ENCODE measurements around the gene ODAD4. TPM values are rescaled to one million over a fixed set of nuclear protein-coding genes. Genes with fewer than 3 reads are reported as not detected.

Gene ODAD4
- total RNA-seq, 1 donor from 2014 or later = 0.70 TPM

DNA sequence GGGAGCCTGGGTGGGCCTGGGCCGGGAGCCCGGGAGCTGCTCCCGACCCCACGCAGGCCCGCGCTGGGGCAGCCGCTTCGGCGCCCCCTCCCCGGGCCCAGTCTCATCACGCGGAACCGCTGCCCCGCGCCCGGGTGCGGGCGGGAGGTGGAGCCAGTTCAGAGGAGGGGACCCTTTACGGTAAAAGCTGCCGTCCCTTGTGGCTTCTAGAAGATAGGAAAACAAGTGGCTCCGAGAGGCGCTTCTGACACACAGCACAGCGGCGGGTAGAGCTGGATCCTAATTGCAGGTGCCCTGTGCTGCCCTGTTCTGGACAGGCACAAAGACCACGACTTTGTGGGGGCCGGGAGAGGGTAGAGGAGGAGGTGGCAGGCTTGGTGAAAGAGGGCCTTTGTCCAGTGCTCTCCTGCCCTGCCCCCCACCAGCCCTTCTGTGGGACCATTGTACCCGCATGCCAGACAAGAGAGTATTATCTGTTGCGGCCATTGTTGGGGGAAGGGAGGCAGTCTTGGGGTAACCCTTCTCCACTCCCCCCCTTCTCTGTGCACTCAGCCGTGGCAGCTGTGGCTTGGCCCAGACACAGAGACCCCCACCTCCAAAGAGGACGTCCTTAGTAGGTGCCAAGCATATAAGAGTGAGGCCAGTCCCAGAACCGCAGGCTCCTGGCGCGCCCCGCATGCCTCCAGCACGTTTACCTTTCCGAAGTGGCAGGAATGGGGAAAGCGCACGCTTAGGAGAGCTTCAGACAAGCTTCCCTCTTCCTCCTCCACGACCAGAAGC lies 36.9 kb downstream of the ODAD4 start:
- TF ChIP-seq, protein P1, sequence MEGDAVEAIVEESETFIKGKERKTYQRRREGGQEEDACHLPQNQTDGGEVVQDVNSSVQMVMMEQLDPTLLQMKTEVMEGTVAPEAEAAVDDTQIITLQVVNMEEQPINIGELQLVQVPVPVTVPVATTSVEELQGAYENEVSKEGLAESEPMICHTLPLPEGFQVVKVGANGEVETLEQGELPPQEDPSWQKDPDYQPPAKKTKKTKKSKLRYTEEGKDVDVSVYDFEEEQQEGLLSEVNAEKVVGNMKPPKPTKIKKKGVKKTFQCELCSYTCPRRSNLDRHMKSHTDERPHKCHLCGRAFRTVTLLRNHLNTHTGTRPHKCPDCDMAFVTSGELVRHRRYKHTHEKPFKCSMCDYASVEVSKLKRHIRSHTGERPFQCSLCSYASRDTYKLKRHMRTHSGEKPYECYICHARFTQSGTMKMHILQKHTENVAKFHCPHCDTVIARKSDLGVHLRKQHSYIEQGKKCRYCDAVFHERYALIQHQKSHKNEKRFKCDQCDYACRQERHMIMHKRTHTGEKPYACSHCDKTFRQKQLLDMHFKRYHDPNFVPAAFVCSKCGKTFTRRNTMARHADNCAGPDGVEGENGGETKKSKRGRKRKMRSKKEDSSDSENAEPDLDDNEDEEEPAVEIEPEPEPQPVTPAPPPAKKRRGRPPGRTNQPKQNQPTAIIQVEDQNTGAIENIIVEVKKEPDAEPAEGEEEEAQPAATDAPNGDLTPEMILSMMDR (IDR thresholded peaks at IDR 0.05) = no peak
- no peak for DNase-seq (ENCODE audit: low spot score)
- Mint-ChIP-seq H3K4me3 (ENCODE audit: unreplicated experiment) (peak overlapping the region; percentile 80), H3K9me3 (ENCODE audit: low read depth) (no peaks in the 10 kb centered on the region), H3K4me1 (ENCODE audit: low read depth) (peaks cover 47% of the 10 kb centered on the region), H3K27ac (ENCODE audit: unreplicated experiment) (peak overlapping the region; percentile 74), H3K36me3 (ENCODE audit: low read depth) (peaks cover 6% of the 10 kb centered on the region), H3K27me3 (ENCODE audit: low read depth) (no peaks in the 10 kb centered on the region)

GRCh38 chr17:41967921-41968578 lies 37.6 kb downstream of the ODAD4 start:
- peaks cover 51% of the 10 kb centered on the region for H3K4me1 Mint-ChIP-seq (ENCODE audit: low read depth)
- H3K27me3 Mint-ChIP-seq (ENCODE audit: low read depth) = no peaks in the 10 kb centered on the region
- TF ChIP-seq, protein P1 (IDR thresholded peaks at IDR 0.05) = no peak
- peak overlapping the region; percentile 80 for H3K4me3 Mint-ChIP-seq (ENCODE audit: unreplicated experiment)
- peak overlapping the region; percentile 27 for H3K27ac Mint-ChIP-seq (ENCODE audit: unreplicated experiment)
- no peak for DNase-seq (ENCODE audit: low spot score)
- no peaks in the 10 kb centered on the region for H3K9me3 Mint-ChIP-seq (ENCODE audit: low read depth)
- H3K36me3 Mint-ChIP-seq (ENCODE audit: low read depth) = peaks cover 10% of the 10 kb centered on the region

GRCh38 chr17:41968676-41969075 lies 38.3 kb downstream of the ODAD4 start:
- no peaks in the 10 kb centered on the region for H3K9me3 Mint-ChIP-seq (ENCODE audit: low read depth)
- no peak overlapping the region for H3K4me3 Mint-ChIP-seq (ENCODE audit: unreplicated experiment)
- peak overlapping the region; percentile 27 for H3K27ac Mint-ChIP-seq (ENCODE audit: unreplicated experiment)
- DNase-seq (ENCODE audit: low spot score) = no peak
- TF ChIP-seq, protein P1 (IDR thresholded peaks at IDR 0.05) = no peak
- H3K36me3 Mint-ChIP-seq (ENCODE audit: low read depth) = peaks cover 14% of the 10 kb centered on the region
- H3K27me3 Mint-ChIP-seq (ENCODE audit: low read depth) = no peaks in the 10 kb centered on the region
- H3K4me1 Mint-ChIP-seq (ENCODE audit: low read depth) = peaks cover 51% of the 10 kb centered on the region

DNA sequence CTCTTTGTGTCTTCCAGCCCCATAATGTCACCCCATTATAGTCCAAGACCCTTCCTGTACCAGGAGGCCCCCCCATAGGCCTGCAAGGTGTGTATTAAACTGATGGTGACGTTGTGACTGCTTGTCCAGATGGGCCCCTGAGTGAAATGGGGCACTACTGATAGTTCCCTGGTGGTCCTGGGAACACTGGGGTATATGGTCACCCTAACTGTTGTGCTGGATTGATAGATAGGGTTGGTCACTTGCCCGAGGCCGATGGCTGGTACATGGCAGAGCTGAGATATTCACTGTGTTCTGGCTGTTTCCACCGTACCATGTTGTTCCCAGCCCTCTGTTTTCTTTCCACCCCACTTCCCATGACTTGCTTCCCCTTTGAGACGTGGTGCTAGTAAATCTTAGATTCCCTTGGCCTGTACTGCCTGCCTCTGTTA lies 40.5 kb downstream of the ODAD4 start:
- TF ChIP-seq, protein P1 (IDR thresholded peaks at IDR 0.05) = no peak
- Mint-ChIP-seq H3K9me3 (ENCODE audit: low read depth) (no peaks in the 10 kb centered on the region), H3K27ac (ENCODE audit: unreplicated experiment) (peak overlapping the region; percentile 32), H3K4me3 (ENCODE audit: unreplicated experiment) (no peak overlapping the region), H3K4me1 (ENCODE audit: low read depth) (peaks cover 40% of the 10 kb centered on the region), H3K27me3 (ENCODE audit: low read depth) (no peaks in the 10 kb centered on the region), H3K36me3 (ENCODE audit: low read depth) (peaks cover 16% of the 10 kb centered on the region)
- DNase-seq (ENCODE audit: low spot score) = peak; percentile 20

- DNase-seq (ENCODE audit: low spot score) = peak; percentile 68
- Mint-ChIP-seq H3K4me1 (ENCODE audit: low read depth) (peaks cover 37% of the 10 kb centered on the region), H3K36me3 (ENCODE audit: low read depth) (peaks cover 22% of the 10 kb centered on the region), H3K27ac (ENCODE audit: unreplicated experiment) (peak overlapping the region; percentile 5), H3K9me3 (ENCODE audit: low read depth) (no peaks in the 10 kb centered on the region), H3K4me3 (ENCODE audit: unreplicated experiment) (no peak overlapping the region), H3K27me3 (ENCODE audit: low read depth) (no peaks in the 10 kb centered on the region)
- TF ChIP-seq, protein P1 (IDR thresholded peaks at IDR 0.05) = no peak
These were observed 41.5 kb downstream of the ODAD4 start for GRCh38 chr17:41971721-41972523.
